CD4-positive, alpha-beta T cell (primary cell): ENCODE measurements around the gene RPS6KA2. TPM values are rescaled to one million over a fixed set of nuclear protein-coding genes. Genes with fewer than 3 reads are reported as not detected.

Experiments used
- ATAC-seq: fragments of 200-7000 bp; cut with Tn5 transposase; one replicate; pipeline ENCODE4 v1.10.0; 2022; ENCODE audit warnings: mild to moderate bottlenecking; ENCODE audit not compliant: poor library complexity
- CTCF ChIA-PET: fragments of 350-600 bp; sonication (Branson Sonifier 250); formaldehyde crosslinking; loops from one replicate; lab custom pipeline; 2021; ENCODE audit warnings: antibody characterized with exemption, inconsistent platforms; lab: Charles Lee
- POLR2A ChIA-PET: fragments of 350-600 bp; sonication (Branson Sonifier 250); formaldehyde crosslinking; loops from one replicate; lab custom pipeline; 2021; ENCODE audit warnings: antibody characterized with exemption, inconsistent platforms; lab: Charles Lee
- DNase-seq, 14 experiments: peaks; one replicate each; pipeline ENCODE4 v3.0.0-alpha.2; 2013 to 2020; ENCODE audit warnings: mixed read lengths in 2 of 14
- H3K27ac ChIP-seq, 2 donors: one replicate each; pipeline versions ENCODE4 v1.5.1 to v1.7.0; 2013; ENCODE audit warnings: low read length in 2 of 2, low read depth in 1 of 2, mild to moderate bottlenecking in 1 of 2
- H3K27me3 ChIP-seq, 2 experiments: 1 replicate in 1 of 2; 2 replicates in 1 of 2; pipeline versions ENCODE4 v1.6.1 to v1.7.0; 2013; ENCODE audit warnings: low read length in 2 of 2, control low read depth in 1 of 2, mild to moderate bottlenecking in 1 of 2, moderate library complexity in 1 of 2; ENCODE audit not compliant: insufficient read depth in 2 of 2, control insufficient read depth in 1 of 2
- H3K36me3 ChIP-seq: one replicate; pipeline ENCODE4 v1.6.1; 2013; ENCODE audit warnings: low read length, control low read depth; ENCODE audit not compliant: insufficient read depth
- H3K4me1 ChIP-seq: one replicate; pipeline ENCODE4 v1.6.1; 2013; ENCODE audit warnings: low read length, control low read depth; ENCODE audit not compliant: insufficient read depth
- H3K4me3 ChIP-seq: one replicate; pipeline ENCODE4 v1.5.1; 2013; ENCODE audit warnings: mild to moderate bottlenecking, low read length, moderate library complexity
- H3K9me3 ChIP-seq, 2 experiments: 1 replicate in 1 of 2; 2 replicates in 1 of 2; pipeline versions ENCODE4 v1.6.1 to v1.7.0; 2013; ENCODE audit warnings: low read length in 2 of 2, mild to moderate bottlenecking in 2 of 2, control low read depth in 1 of 2, moderate library complexity in 1 of 2; ENCODE audit not compliant: control insufficient read depth in 1 of 2, insufficient read depth in 1 of 2
- H3K27ac Mint-ChIP-seq: one replicate; pipeline ENCODE4 v1.8.0; 2020; ENCODE audit warnings: mixed read lengths
- H3K27me3 Mint-ChIP-seq: one replicate; pipeline ENCODE4 v1.8.0; 2021; ENCODE audit warnings: mixed read lengths
- H3K36me3 Mint-ChIP-seq: one replicate; pipeline ENCODE4 v1.8.0; 2021; ENCODE audit warnings: low read depth, mixed read lengths
- H3K4me1 Mint-ChIP-seq: one replicate; pipeline ENCODE4 v1.8.0; 2021; ENCODE audit warnings: low read depth, mixed read lengths
- H3K4me3 Mint-ChIP-seq: one replicate; pipeline ENCODE4 v1.8.0; 2020; ENCODE audit warnings: mild to moderate bottlenecking, mixed read lengths
- H3K9me3 Mint-ChIP-seq: one replicate; pipeline ENCODE4 v1.8.0; 2020; ENCODE audit warnings: mixed read lengths
- CTCF ChIP-seq: fragments of 200-600 bp; IDR thresholded peaks from one replicate; pipeline ENCODE4 v1.8.0; 2022; ENCODE audit warnings: antibody characterized with exemption, mild to moderate bottlenecking
- intact Hi-C, 2 experiments: fragments of 100-400 bp; cut with DNase I in 1 of 2; cut with micrococcal nuclease in 1 of 2; formaldehyde crosslinking; loops; one replicate each; pipeline versions ENCODE4 v1.15.1 to v1.9.0; 2023 to 2025; cut with DNase I, micrococcal nuclease
- total RNA-seq, 174 experiments: library from RNA in 2 of 174; stranded (reverse) in 2 of 174; gene quantifications; one replicate each; pipeline ENCODE4 v1.2.3 and lab custom pipeline; 2021 to 2026

Gene RPS6KA2
- total RNA-seq, 2 experiments from 2014 or later: 5.6 to 6.2 TPM

- Mint-ChIP-seq H3K4me1 (no peaks in the 10 kb centered on the region), H3K36me3 (no peaks in the 10 kb centered on the region), H3K27ac (no peak overlapping the region), H3K4me3 (no peak overlapping the region), H3K9me3 (no peaks in the 10 kb centered on the region), H3K27me3 (no peaks in the 10 kb centered on the region)
- Histone ChIP-seq H3K9me3 (no peaks in the 10 kb centered on the region), H3K4me3 (no peak overlapping the region), H3K4me1 (peaks cover 8% of the 10 kb centered on the region), H3K27me3 (no peaks in the 10 kb centered on the region), H3K27ac (no peak overlapping the region), H3K36me3 (peaks cover 4% of the 10 kb centered on the region)
- TF ChIP-seq CTCF: no peak
- ATAC-seq (no peak), DNase-seq (no peak)
- POLR2A ChIA-PET: interaction anchor here (0.6 kb wide), 1 partner anchor 42 kb away, joined by 3 read pairs; no protein-coding TSS in a partner anchor
- intact Hi-C loops: no loop called here
- CTCF ChIA-PET: interaction anchor here (0.7 kb wide), 1 partner anchor 1313 kb away, joined by 3 read pairs; no protein-coding TSS in a partner anchor
These were observed 153.0 kb downstream of the RPS6KA2 start for GRCh38 chr6:166473886-166474571.

GRCh38 chr6:166472636-166473035 lies 154.4 kb downstream of the RPS6KA2 start:
- Histone ChIP-seq H3K4me3 (no peak overlapping the region), H3K9me3 (no peaks in the 10 kb centered on the region), H3K27me3 (no peaks in the 10 kb centered on the region), H3K27ac (no peak overlapping the region), H3K36me3 (peaks cover 6% of the 10 kb centered on the region), H3K4me1 (peaks cover 8% of the 10 kb centered on the region)
- Mint-ChIP-seq H3K4me3 (no peak overlapping the region), H3K27me3 (no peaks in the 10 kb centered on the region), H3K9me3 (no peaks in the 10 kb centered on the region), H3K27ac (no peak overlapping the region), H3K36me3 (no peaks in the 10 kb centered on the region), H3K4me1 (no peaks in the 10 kb centered on the region)
- intact Hi-C loops: no loop called here
- ATAC-seq (no peak), DNase-seq (peak in 1 of 14 experiments; percentile 14)
- POLR2A ChIA-PET: no interaction called here
- no peak for TF ChIP-seq CTCF
- CTCF ChIA-PET: no interaction called here

GRCh38 chr6:166471797-166472260 lies 155.2 kb downstream of the RPS6KA2 start:
- H3K27ac ChIP-seq: no peak overlapping the region
- peaks cover 6% of the 10 kb centered on the region for H3K36me3 ChIP-seq
- Mint-ChIP-seq H3K4me1 (no peaks in the 10 kb centered on the region), H3K27ac (no peak overlapping the region), H3K9me3 (no peaks in the 10 kb centered on the region), H3K27me3 (no peaks in the 10 kb centered on the region), H3K4me3 (no peak overlapping the region), H3K36me3 (no peaks in the 10 kb centered on the region)
- intact Hi-C loops: no loop called here
- no peak overlapping the region for H3K4me3 ChIP-seq
- ATAC-seq (no peak), DNase-seq (peak in 1 of 14 experiments; percentile 15)
- peaks cover 8% of the 10 kb centered on the region for H3K4me1 ChIP-seq
- no peaks in the 10 kb centered on the region for H3K9me3 ChIP-seq
- H3K27me3 ChIP-seq: no peaks in the 10 kb centered on the region
- TF ChIP-seq CTCF: no peak
- POLR2A ChIA-PET: no interaction called here
- CTCF ChIA-PET: no interaction called here
